ENCODE results near the gene BANP. TPM values are rescaled to one million over a fixed set of nuclear protein-coding genes. Genes with fewer than 3 reads are reported as not detected.

The BANP gene
- total RNA-seq, 2 experiments from 2014 or later: 39.6 to 58.0 TPM

- Histone ChIP-seq H3K4me2 (ENCODE audit: low read length) (no peak overlapping the region), H3K9me2 (ENCODE audit: insufficient read depth, low read length) (no peaks in the 10 kb centered on the region)
- BruUV-seq (replicated peaks): no TSS peak
Observed at GRCh38 chr16:87939562-87940423, 11.4 kb upstream of the BANP start.

GRCh38 chr16:87942680-87943079, 8.6 kb upstream of the BANP start:
- Histone ChIP-seq H3K9me2 (ENCODE audit: insufficient read depth, low read length) (no peaks in the 10 kb centered on the region), H3K9me3 (ENCODE audit: low read length) (no peaks in the 10 kb centered on the region), H2AFZ (ENCODE audit: low read length) (no peak overlapping the region), H3K27ac (ENCODE audit: low read depth, low read length, poor library complexity, severe bottlenecking) (no peak overlapping the region), H3K4me1 (ENCODE audit: insufficient read depth, low read length, poor library complexity, severe bottlenecking) (peaks cover 7% of the 10 kb centered on the region), H3K4me2 (ENCODE audit: low read length) (no peak overlapping the region), H4K20me1 (ENCODE audit: insufficient read depth, low read length) (no peaks in the 10 kb centered on the region), H3K4me3 (ENCODE audit: low read depth, low read length, poor library complexity, severe bottlenecking) (no peak overlapping the region), H3K36me3 (ENCODE audit: insufficient read depth, low read length) (no peaks in the 10 kb centered on the region), H3K79me2 (ENCODE audit: insufficient read depth, low read depth, low read length) (no peaks in the 10 kb centered on the region)
- intact Hi-C loops (cut with micrococcal nuclease; ENCODE audit: unreplicated experiment): no loop called here
- no TSS peak for BruUV-seq (replicated peaks)
- ChIA-PET CTCF (ENCODE audit: unreplicated experiment) (no interaction called here), POLR2A (interaction anchor here (0.6 kb wide), 1 partner anchor 312 kb away, joined by 4 read pairs; no protein-coding TSS in a partner anchor)
- no peak for DNase-seq (ENCODE audit: low spot score)
- TF ChIP-seq, protein P1, sequence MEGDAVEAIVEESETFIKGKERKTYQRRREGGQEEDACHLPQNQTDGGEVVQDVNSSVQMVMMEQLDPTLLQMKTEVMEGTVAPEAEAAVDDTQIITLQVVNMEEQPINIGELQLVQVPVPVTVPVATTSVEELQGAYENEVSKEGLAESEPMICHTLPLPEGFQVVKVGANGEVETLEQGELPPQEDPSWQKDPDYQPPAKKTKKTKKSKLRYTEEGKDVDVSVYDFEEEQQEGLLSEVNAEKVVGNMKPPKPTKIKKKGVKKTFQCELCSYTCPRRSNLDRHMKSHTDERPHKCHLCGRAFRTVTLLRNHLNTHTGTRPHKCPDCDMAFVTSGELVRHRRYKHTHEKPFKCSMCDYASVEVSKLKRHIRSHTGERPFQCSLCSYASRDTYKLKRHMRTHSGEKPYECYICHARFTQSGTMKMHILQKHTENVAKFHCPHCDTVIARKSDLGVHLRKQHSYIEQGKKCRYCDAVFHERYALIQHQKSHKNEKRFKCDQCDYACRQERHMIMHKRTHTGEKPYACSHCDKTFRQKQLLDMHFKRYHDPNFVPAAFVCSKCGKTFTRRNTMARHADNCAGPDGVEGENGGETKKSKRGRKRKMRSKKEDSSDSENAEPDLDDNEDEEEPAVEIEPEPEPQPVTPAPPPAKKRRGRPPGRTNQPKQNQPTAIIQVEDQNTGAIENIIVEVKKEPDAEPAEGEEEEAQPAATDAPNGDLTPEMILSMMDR (conservative IDR thresholded peaks at IDR 0.05; ENCODE audit: low read length): no peak

More at GRCh38 chr16:87939562-87940423, 11.4 kb upstream of the BANP start:
- CTCF ChIA-PET (ENCODE audit: unreplicated experiment): no interaction called here
- TF ChIP-seq, protein P1 (conservative IDR thresholded peaks at IDR 0.05; ENCODE audit: low read length): no peak
- no peak for TF ChIP-seq EZH2phosphoT487 (IDR thresholded peaks at IDR 0.05; ENCODE audit: borderline replicate concordance, low read depth, low read length)
- POLR2A ChIA-PET: interaction anchor here (0.6 kb wide), 1 partner anchor 1364 kb away, joined by 3 read pairs; no protein-coding TSS in a partner anchor
- Histone ChIP-seq H3K4me1 (ENCODE audit: insufficient read depth, low read length, poor library complexity, severe bottlenecking) (no peaks in the 10 kb centered on the region), H3K79me2 (ENCODE audit: insufficient read depth, low read depth, low read length) (no peaks in the 10 kb centered on the region), H4K20me1 (ENCODE audit: insufficient read depth, low read length) (no peaks in the 10 kb centered on the region), H3K36me3 (ENCODE audit: insufficient read depth, low read length) (no peaks in the 10 kb centered on the region), H3K9me3 (ENCODE audit: low read length) (no peaks in the 10 kb centered on the region), H2AFZ (ENCODE audit: low read length) (no peak overlapping the region), H3K27ac (ENCODE audit: low read depth, low read length, poor library complexity, severe bottlenecking) (no peak overlapping the region), H3K4me3 (ENCODE audit: low read depth, low read length, poor library complexity, severe bottlenecking) (no peak overlapping the region)
- DNase-seq (ENCODE audit: low spot score): no peak
- intact Hi-C loops (cut with micrococcal nuclease; ENCODE audit: unreplicated experiment): no loop called here
